NCI-H2171 (cell line): ENCODE data around the gene STX3.

Experiments
- DNase-seq: peaks from one replicate; lab custom pipeline; 2025; lab: John Stamatoyannopoulos, UW

Gene STX3

DNA sequence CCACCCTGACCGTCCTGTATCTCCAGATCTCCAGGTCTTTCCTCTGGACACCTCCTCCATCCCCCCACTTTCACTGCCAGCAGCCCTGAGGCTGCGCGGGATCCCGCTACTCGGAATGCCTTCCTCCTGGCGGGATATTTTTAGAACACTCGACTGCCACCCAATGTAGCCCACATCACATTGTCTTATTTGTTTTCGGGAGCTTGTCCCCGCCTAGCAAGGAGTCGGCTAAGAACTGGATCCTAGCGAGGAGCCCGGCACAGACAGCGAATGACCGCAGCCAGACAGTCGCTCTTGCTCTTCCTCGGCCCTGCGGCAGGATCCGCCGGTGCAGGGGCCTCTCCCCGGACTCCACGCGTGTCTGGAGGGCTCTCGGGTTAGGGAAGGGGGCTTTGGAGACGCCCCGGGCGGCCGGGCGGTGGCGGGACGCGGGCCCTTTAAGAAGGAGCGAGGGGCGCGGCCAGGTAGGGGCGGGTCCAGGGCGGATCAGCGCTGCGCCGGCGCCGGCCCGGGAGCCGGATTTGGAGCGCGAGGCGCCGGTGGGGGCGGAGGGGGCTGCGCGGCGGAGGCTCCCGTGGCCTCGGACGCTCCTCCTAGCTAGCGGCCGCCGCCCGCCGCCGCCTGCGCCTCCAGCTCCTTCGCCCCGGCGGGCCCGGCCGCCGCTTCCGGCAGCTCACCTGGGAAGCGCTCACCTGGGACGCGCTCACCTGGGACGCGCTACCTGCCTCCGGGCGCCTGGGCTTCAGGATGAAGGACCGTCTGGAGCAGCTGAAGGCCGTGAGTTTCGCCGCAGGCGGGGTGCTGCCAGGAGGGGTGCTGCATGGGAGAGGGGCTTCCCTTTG, at the start of gene STX3:
STX3 (plus strand) TSS at position 518 of the 842 bp plus-strand sequence; CDS start at position 748, 230 bp downstream.
- DNase-seq, result peak; percentile 74

DNA sequence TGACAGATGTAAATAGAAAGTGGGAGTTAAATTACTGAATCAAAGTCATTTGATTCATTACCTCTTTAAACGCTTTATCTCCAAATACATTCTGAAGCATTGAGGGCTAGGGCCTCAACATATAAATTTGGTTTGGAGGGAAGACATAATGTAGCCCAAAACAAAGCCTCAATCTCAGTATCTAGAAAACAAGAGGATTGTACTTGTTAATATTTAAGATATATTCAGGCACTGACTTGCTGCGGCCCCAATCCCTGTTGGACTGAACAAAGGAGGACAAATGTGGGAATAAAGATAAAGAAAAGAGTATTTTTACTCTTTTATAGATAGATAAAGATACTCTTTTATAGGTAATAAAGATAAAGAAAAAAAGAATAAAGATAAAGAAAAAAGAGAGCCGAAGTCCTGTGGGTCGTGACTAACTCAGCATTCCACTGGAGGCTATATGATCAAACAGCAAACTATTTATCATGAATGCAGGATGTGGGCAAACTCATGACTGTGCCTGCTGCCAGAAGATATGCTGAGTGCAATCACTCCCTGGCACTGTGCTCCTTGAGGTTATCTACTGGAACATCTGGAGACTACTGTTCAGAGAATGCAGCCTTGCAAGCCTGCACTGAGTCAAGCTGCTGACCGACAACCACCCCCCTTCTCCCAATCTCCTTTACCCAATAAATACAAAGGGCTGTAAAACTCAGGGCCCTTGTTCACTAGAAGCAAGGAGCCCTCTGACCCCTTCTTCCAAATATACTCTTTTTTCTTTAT, 48.5 kb upstream of the STX3 start:
- no peak for DNase-seq

DNA sequence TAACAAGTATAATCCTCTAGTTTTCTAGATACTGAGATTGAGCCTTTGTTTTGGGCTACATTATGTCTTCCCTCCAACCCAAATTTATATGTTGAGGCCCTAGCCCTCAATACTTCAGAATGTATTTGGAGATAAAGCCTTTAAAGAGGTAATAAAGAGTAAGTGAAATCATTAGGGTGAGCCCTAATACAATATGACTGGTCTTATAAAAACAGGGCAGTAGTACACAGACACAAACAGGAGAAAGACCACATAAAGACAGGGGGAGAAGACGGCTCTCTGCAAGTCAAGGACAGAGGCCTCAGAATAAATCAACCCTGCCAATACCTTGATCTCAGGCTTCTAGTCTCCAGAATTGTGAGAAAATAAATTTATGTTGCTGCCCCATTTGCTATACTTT, 47.8 kb upstream of the STX3 start:
- no peak for DNase-seq

DNA sequence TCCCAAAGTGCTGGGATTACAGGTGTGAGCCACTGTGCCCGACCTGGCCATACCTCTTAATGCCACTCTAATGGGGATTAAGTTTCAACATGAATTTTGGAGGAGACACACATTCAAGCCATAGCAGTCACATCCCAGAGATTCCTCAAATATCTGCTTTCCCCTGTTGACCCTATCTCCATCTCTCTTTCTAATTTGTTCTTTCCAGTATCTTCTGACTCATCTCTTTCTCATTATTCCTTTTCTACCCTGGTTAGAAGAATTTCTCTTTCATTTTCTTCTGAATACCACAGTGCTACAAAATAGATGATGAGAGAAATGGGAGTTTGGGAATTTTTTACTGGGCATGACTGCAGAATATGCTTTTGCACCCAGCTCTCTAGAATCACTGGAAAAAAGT, 46.6 kb upstream of the STX3 start:
- no peak for DNase-seq

DNA sequence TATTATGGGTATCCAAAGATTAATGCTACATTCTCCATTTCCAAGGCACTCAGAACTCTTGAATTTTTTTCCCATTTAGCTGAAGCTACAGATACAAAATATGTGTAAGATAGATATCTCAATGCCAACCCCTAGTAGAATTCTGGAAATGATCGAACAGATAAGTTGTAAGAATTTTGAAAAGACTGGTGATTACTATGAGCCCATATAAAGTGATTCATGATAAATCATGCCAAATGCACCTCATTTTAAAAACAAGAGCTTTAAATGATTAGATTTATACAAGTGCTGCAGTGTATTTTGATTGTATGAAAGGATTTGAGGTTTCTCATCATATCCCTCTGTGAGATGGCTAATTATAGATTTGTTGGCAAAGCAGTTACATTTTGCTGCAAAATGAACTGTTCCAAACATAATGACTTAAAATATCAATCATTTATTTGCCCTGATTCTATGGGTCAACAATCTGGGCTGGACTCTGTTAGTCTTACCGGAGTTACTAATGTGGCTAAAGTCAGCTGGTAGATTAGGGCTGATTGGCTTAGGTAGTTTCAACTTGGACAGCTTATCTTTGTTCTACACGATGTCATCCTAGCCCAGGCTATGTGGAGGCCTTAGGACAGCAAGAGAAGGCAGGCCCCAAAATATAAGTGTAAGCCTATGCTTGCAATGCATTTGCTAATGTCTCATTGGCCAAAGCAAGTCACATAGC, 44.9 kb upstream of the STX3 start:
- no peak for DNase-seq

DNA sequence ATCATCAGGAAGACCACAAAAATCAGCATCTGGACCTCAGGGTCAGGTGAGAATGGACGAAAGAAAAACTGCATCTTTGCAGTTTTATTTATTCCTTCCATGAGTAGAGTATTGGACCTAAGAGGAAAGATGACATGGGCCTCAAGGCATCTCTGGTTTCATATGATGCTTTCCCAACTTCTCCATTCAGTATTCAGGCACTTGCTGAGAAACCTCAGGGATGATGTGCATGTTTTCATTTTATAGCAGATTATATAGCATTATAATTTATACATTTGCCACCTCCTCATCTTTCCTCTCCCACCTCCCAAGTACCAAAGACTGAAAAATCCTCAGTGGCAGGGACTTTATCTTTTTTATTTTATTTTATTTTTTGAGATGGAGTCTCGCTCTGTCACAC, 41.4 kb upstream of the STX3 start, which contains the start of gene OR10V1:
OR10V1 (minus strand) TSS at position 101 of the 400 bp plus-strand sequence; CDS start at position 101, 0 bp downstream.
- DNase-seq, result no peak

DNA sequence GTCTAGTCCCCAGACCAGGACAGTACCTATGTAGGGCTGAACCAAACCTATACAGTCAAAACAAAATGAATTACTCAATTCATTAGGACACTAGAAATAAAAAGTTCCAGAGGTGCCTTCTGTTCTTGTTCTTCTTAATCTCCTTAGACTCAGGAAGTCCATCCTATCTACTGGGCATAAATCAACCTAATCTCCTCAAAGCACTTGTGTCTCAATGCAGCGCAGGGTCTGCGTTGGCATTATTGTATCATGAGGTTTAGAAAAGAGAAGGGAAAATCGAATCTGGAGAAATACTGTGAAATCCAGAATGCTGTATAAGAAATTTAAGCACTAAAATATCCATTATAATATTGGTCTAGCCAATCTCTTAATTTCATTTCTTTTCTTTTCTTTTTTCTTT, 39.1 kb upstream of the STX3 start:
- no peak for DNase-seq

DNA sequence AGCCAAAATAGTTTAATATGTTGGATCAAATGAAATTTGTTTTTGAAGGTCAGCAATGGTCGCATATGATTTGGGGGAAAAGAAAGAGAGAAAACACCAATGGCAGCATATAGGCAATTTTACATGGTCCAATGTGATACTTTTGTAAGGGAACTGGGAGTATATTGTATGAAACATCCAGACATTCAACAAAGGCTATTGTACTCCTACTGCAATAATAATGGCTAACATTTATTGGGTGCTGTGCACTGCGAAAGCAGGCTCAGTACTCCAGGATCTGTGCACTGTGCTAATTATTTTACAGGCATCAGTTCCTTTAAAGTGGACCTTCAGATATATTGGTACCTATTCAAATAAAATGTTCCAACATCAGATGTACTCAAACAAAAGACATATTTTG, 35.6 kb upstream of the STX3 start:
- DNase-seq, result no peak

DNA sequence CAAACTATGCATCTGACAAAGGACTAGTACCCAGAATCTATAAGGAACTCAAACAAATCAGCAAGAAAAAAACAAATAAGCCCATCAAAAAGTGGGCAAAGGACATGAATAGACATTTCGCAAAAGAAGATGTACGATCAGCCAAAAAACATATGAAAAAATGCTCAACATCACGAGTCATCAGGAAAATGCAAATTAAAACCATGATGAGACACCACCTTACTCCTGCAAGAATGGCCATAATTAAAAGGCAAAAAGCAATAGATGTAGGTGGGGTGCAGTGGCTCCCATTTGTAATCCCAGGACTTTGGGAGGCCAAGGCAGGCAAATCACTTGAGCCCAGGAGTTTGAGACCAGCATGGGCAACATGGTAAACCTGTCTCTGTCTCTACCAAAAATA, 31.1 kb upstream of the STX3 start:
- no peak for DNase-seq

DNA sequence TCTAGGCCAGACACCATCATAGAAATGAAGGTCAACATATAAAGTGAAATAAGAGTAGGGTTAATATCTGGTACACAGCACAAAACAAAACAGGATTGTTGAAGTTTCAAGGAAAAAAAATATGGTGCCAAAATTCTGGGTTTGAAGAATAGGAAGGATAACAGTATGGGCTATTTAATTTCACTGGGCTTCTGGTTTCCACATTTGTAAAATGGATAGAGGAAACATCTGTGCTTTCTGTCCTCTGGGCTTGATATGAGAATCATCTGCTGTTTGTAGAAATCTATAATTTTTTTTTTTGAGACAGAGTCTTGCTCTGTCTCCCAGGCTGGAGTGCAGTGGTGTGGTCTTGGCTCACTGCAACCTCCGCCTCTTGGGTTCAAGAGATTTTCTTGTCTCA, 27.8 kb upstream of the STX3 start:
- DNase-seq, result no peak

DNA sequence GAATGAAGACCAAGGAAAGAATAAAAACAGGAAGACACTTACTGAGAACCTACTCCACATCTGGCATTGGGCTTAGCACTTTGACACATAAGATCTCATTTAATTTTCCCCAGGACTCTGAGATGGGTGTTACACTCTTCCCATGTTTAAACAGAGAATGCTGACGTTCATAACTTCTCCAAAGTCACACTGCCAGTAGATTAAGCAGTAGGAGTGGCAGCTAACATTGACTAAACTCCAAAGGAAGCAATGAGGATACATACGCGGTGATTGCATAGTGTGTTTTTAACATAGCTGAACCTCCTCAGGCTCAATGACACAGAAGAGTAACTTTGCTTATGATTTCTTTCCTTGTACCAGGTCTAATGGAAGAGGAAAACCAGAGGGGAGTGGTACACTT, 27.0 kb upstream of the STX3 start:
- no peak for DNase-seq

DNA sequence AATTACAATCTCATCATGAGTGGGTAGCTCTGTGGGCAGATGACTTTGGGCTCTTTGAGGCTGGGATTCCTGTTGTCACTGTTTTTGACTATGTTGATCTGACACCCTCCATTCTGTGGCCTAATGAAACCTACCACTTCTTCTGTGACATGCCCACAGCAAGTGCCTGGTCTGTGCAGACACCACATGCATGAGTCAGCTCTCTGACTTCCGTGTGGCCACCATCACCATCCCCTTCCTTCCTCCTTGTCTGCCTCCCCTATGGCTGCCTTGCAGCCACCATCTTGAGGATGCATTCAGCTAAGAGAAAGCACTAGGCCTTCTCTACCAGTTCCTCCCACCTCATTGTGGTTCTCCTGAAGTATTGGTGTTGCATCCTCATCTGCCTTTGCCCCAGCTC, 26.3 kb upstream of the STX3 start:
- DNase-seq, result no peak

DNA sequence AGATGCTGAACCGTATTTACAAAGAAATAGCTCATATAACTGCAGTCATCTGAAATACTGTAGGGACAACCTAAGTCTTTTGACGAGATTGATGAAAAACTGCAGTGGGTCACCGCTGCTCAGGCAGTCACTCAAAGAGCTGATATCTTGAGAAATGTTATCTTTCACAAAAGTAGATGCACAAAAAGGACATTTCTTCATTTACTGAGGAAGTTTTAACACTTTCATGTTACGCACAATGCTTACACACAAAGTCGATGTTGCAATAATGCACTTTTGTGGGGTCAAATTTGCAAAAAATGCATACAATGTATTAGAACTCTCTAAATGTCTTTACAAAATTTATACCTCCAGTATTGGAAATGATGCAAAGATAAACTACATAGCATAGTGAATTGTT, 25.3 kb upstream of the STX3 start:
- DNase-seq, result no peak

DNA sequence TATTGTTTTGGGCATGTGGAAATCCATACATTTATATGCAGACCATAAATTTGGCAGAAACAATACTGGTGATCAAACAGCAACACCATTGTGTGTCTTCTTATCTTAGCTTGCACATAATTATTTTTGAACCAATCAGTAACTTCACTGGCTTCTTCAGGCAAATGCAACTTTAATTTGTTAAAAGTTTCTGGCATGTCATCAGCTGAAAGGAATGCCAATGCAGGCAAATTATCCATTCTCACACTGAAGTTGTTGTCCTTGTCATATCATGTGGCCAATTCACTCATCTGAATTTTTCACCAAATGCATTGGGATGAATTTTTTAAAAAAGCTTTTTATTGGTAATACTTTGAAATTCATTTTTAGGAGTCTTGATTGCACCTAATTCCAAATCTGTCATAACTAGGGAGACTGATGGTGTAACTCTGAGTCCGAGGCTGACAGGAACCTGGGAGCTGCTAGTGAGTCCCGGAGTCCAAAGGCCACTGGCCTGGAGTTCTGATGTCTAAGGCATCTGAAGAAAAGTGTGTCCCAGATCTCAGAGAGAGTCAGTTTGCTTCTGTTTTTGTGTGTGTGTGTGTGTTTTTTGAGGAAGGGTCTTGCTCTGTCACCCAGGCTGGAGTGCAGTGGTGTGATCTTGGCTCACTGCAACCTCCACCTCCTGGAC, 24.1 kb upstream of the STX3 start:
- DNase-seq, result no peak

DNA sequence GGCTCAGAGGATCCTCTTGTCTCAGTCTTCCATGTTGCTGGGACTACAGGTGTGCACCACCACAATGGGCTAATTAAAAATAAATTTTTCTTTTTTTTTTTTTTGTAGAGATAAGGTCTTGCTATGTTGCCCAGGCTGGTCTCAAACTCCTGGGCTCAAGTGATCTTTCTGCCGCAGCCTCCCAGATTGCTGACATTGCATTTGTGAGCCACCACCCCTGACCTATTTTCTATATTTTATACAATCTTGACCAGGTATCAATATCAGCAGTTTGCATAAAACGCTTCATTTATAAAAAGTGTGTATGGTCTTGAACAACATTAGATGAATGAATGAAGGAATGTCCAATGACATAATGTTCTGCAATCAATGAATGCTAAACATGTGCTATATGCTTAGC, 9.1 kb upstream of the STX3 start:
- no peak for DNase-seq

DNA sequence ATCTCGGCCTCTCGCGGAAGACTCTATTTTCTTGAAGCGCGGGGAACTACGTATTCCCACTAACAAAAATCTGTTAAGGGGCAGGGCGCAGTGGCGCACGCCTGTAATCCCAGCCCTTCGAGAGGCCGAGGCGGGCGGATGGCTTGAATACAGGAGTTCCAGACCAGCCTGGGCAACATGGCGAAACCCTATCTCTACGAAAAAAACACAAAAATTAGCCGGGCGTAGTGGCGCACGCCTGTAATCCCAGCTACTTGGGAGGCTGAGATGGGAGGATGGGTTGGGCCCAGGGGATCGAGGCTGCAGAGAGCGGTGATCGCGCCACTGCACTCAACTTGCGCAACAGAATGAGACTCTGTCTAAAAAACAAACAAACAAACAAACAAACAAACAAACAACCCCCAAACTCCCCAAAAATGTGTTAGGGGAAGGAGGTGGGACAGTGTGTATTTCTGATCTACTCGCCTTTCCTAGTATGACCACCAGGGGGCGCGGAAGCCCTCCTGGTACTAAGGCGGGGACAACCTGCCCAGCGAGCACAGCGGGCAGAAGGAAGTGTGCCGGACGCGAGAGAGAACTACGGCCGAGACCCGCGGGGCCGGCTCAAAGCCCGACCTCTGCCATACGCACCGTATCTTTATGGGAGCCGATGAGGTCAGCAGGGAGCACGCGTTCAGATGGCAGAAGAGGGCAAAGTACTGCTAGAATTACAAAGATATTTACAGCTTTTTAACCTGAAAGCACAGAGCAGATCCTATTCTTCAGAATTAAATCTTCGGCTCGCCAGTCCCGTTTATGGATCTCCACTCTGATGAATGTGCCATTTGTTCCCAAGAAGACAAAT, 1.3 kb upstream of the STX3 start:
- DNase-seq, result peak; percentile 62

DNA sequence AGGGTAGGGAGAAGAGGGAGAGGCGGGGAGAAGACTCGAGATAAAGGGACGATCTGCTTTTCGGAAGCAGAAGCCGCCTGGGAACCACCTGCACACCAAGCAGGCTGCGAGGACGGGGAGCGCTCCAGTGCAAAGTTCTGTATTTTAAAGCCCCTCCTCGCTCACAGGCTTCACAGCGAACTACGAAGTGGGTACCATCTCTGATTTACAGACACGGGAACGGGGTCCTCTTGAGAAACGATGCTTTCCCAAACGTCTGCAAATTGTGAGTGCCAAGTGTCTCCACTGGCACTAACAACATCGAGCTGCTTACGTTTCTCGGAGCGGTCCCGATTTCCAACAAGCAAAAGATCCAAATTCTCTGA, 700 bp upstream of the STX3 start:
- DNase-seq, result no peak

DNA sequence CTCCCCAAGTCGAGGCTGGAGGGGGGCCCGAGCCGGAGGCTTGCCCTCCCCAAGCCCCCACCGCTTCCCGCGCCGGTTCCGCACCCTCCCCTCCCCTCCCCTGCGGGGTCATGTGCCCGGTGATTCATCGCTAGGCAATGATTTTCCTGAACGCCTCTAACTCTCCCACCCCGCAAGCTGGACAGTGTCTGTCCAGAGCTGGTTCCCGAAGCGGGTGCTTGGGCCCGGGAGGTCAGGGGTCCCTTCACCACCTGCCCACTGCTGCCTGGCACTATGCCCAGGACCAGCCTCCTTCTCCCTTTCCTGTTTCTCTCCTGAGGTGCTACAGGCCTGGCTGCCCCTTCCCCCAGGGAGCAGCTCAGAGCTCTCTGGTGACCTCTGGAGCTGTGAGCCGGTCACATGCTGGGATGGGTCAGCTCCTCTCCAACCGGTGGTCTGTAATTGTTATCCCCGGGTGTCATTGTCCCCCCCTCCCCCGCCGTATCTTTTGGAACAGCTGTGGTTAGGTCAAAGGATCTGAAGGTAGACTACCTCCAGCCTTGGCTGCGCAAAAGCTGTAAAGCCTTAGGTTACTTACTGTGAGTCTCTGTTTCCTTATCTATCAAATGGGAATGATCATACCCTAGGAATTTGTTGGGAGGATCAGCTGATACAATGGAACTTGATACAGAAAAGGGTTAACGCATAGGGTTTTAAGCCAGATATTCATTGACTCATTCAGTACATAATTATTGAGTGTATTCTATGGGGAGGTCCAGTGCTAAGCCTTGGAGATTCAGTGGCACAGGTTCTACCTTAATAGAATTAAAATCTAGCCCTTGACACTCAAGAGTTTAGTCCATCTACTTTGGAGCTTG, 753 bp downstream of the STX3 start:
- DNase-seq, result peak; percentile 22

DNA sequence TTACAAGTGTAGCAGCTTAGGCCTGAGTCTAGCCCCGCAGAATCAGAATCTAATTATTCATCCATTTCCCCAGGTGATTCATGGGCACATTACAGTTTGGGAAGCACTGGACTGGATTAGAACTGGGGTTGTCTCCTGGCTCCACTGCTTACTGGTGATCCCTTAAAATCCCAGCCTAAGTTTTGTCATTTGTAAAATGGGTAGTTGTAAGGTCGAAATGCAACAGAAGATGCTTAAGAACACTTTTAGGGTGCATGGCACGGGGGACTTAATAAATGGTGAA, 1.3 kb downstream of the STX3 start:
- no peak for DNase-seq

DNA sequence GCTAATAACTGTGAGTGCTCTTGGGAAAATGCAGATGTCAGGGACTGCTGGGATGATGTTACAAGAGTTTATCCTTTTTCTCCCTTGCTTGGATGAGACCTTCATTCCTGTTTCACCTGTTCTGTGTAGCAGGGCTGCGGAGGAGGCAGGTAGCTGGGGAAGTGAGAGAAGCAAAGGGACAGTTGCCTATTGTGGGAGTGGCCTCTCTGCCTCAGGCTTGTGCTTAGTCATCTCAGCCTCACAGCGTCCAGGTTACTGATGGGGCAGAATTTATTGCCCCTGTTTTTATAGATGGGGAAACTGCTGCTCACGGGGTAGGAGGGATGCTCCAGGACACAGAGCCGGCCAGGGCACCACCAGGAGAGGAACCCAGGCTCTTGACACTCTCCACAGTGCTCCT, 1.7 kb downstream of the STX3 start:
- no peak for DNase-seq
